ENCODE measurements around the gene HPGD. TPM values are rescaled to one million over a fixed set of nuclear protein-coding genes. Genes with fewer than 3 reads are reported as not detected.

The HPGD gene
- total RNA-seq, 1 experiment from 2014 or later, result 91.5 TPM

- ChIA-PET POLR2A (no interaction called here), CTCF (no interaction called here)
- Mint-ChIP-seq H3K4me3 (ENCODE audit: unreplicated experiment) (no peak overlapping the region), H3K27ac (ENCODE audit: unreplicated experiment) (no peak overlapping the region), H3K9me3 (ENCODE audit: unreplicated experiment) (peaks cover 67% of the 10 kb centered on the region), H3K4me1 (ENCODE audit: low read depth, unreplicated experiment) (peaks cover 6% of the 10 kb centered on the region), H3K27me3 (ENCODE audit: insufficient read depth, unreplicated experiment) (no peaks in the 10 kb centered on the region), H3K36me3 (ENCODE audit: insufficient read depth, unreplicated experiment) (no peaks in the 10 kb centered on the region)
- no peaks in the 10 kb centered on the region for H3K36me3 ChIP-seq (ENCODE audit: control insufficient read depth, insufficient read depth, low read length)
- H3K4me3 ChIP-seq (ENCODE audit: low read depth, low read length), result no peak overlapping the region
- H3K4me1 ChIP-seq, result no peaks in the 10 kb centered on the region
- BruUV-seq (replicated peaks), result no TSS peak
- intact Hi-C loops (cut with micrococcal nuclease; ENCODE audit: unreplicated experiment), result no loop called here
- H3K27me3 ChIP-seq (replicated peaks; ENCODE audit: control insufficient read depth, insufficient read depth, low read length), result no peaks in the 10 kb centered on the region
- no peak for DNase-seq
- TF ChIP-seq CTCF (IDR thresholded peaks at IDR 0.05; ENCODE audit: insufficient read depth in 1 of 2, low read depth in 1 of 2, low read length in 1 of 2, severe bottlenecking in 1 of 2, unreplicated experiment in 1 of 2), result no peak
- H3K9me3 ChIP-seq, result peaks cover 9% of the 10 kb centered on the region
Observed at GRCh38 chr4:174544496-174544895, 22.2 kb upstream of the HPGD start.

GRCh38 chr4:174540175-174540574 is 17.9 kb upstream of the HPGD start:
- ChIA-PET CTCF (no interaction called here), POLR2A (interaction anchor here (0.5 kb wide), 1 partner anchor 256 kb away, joined by 3 read pairs; the partner anchor contains the start of gene CEP44)
- no peak overlapping the region for H3K27ac Mint-ChIP-seq (ENCODE audit: unreplicated experiment)
- no peak for TF ChIP-seq CTCF (IDR thresholded peaks at IDR 0.05; ENCODE audit: insufficient read depth in 1 of 2, low read depth in 1 of 2, low read length in 1 of 2, severe bottlenecking in 1 of 2, unreplicated experiment in 1 of 2)
- Histone ChIP-seq H3K27me3 (replicated peaks; ENCODE audit: control insufficient read depth, insufficient read depth, low read length) (no peaks in the 10 kb centered on the region), H3K4me3 (ENCODE audit: low read depth, low read length) (no peak overlapping the region), H3K36me3 (ENCODE audit: control insufficient read depth, insufficient read depth, low read length) (no peaks in the 10 kb centered on the region), H3K4me1 (peaks cover 10% of the 10 kb centered on the region; the same call in 1 of the 2 replicates), H3K9me3 (peaks cover 9% of the 10 kb centered on the region)
- intact Hi-C loops (cut with micrococcal nuclease; ENCODE audit: unreplicated experiment), result no loop called here
- no peaks in the 10 kb centered on the region for H3K27me3 Mint-ChIP-seq (ENCODE audit: insufficient read depth, unreplicated experiment)
- H3K4me3 Mint-ChIP-seq (ENCODE audit: unreplicated experiment), result no peak overlapping the region
- BruUV-seq (replicated peaks), result no TSS peak
- peaks cover 39% of the 10 kb centered on the region for H3K9me3 Mint-ChIP-seq (ENCODE audit: unreplicated experiment)
- H3K4me1 Mint-ChIP-seq (ENCODE audit: low read depth, unreplicated experiment), result peaks cover 11% of the 10 kb centered on the region
- H3K36me3 Mint-ChIP-seq (ENCODE audit: insufficient read depth, unreplicated experiment), result no peaks in the 10 kb centered on the region
- no peak for DNase-seq

- Mint-ChIP-seq H3K4me3 (ENCODE audit: unreplicated experiment) (no peak overlapping the region), H3K27ac (ENCODE audit: unreplicated experiment) (no peak overlapping the region), H3K27me3 (ENCODE audit: insufficient read depth, unreplicated experiment) (no peaks in the 10 kb centered on the region), H3K4me1 (ENCODE audit: low read depth, unreplicated experiment) (peaks cover 17% of the 10 kb centered on the region), H3K36me3 (ENCODE audit: insufficient read depth, unreplicated experiment) (no peaks in the 10 kb centered on the region), H3K9me3 (ENCODE audit: unreplicated experiment) (peaks cover 36% of the 10 kb centered on the region)
- ChIA-PET POLR2A (interaction anchor here (0.5 kb wide), 1 partner anchor 256 kb away, joined by 3 read pairs; the partner anchor contains the start of gene CEP44), CTCF (no interaction called here)
- intact Hi-C loops (cut with micrococcal nuclease; ENCODE audit: unreplicated experiment), result no loop called here
- no peaks in the 10 kb centered on the region for H3K27me3 ChIP-seq (replicated peaks; ENCODE audit: control insufficient read depth, insufficient read depth, low read length)
- peaks cover 9% of the 10 kb centered on the region for H3K9me3 ChIP-seq
- DNase-seq, result no peak
- H3K4me3 ChIP-seq (ENCODE audit: low read depth, low read length), result no peak overlapping the region
- no peak for TF ChIP-seq CTCF (IDR thresholded peaks at IDR 0.05; ENCODE audit: insufficient read depth in 1 of 2, low read depth in 1 of 2, low read length in 1 of 2, severe bottlenecking in 1 of 2, unreplicated experiment in 1 of 2)
- H3K36me3 ChIP-seq (ENCODE audit: control insufficient read depth, insufficient read depth, low read length), result no peaks in the 10 kb centered on the region
- H3K4me1 ChIP-seq, result peaks cover 10% of the 10 kb centered on the region; the same call in 1 of the 2 replicates
- BruUV-seq (replicated peaks), result no TSS peak
Observed at GRCh38 chr4:174539571-174539970, 17.3 kb upstream of the HPGD start.
